Panc1 (cell line): ENCODE measurements around the gene KIF3A. TPM values are rescaled to one million over a fixed set of nuclear protein-coding genes. Genes with fewer than 3 reads are reported as not detected.

Experiments
- ATAC-seq: fragments of 200-7000 bp; cut with Tn5 transposase; 2 replicates; pipeline ENCODE4 v1.9.1; 2020; ENCODE audit warnings: mild to moderate bottlenecking, moderate library complexity
- BruUV-seq: library from RNA; stranded (reverse); fragments of 400-500 nt; replicated peaks from 2 replicates; lab custom pipeline; 2021; lab: Mats Ljungman, UMichigan
- CTCF ChIA-PET: fragments of 300-600 bp; sonication (Branson Sonifier 250); formaldehyde crosslinking; loops from one replicate; lab custom pipeline; 2022; ENCODE audit warnings: antibody characterized with exemption; lab: Charles Lee
- POLR2A ChIA-PET: fragments of 300-600 bp; sonication (Branson Sonifier 250); formaldehyde crosslinking; loops from one replicate; lab custom pipeline; 2022; ENCODE audit warnings: antibody characterized with exemption; lab: Charles Lee
- DNase-seq: peaks from one replicate; pipeline ENCODE4 v3.0.0-alpha.2; 2010; ENCODE audit warnings: low read depth, low spot score
- H3K27ac ChIP-seq: 2 replicates; pipeline ENCODE4 v1.5.1; 2011; ENCODE audit warnings: mild to moderate bottlenecking, low read length, inconsistent platforms
- H3K27me3 ChIP-seq: fragments of 200-500 bp; sonication (Bioruptor generic); 2 replicates; pipeline ENCODE4 v1.6.0; 2014; ENCODE audit warnings: low read length, inconsistent platforms; ENCODE audit not compliant: control insufficient read depth, insufficient read depth
- H3K36me3 ChIP-seq: fragments of 200-500 bp; sonication (Bioruptor generic); 2 replicates; pipeline ENCODE4 v1.5.1; 2014; ENCODE audit warnings: inconsistent platforms, mild to moderate bottlenecking, low read length, moderate library complexity; ENCODE audit not compliant: control insufficient read depth, insufficient read depth
- H3K4me1 ChIP-seq: 2 replicates; pipeline ENCODE4 v1.5.1; 2011; ENCODE audit warnings: inconsistent platforms, mild to moderate bottlenecking, low read length, moderate library complexity; ENCODE audit not compliant: control insufficient read depth, insufficient read depth
- H3K4me3 ChIP-seq, 2 experiments: 2 replicates each; pipeline ENCODE4 v1.5.1; 2011 to 2012; ENCODE audit warnings: low read depth in 2 of 2, low read length in 2 of 2, mild to moderate bottlenecking in 2 of 2, inconsistent platforms in 1 of 2, moderate library complexity in 1 of 2
- H3K9me3 ChIP-seq: fragments of 200-500 bp; sonication (Bioruptor generic); 2 replicates; pipeline ENCODE4 v1.5.1; 2014; ENCODE audit warnings: low read depth, mild to moderate bottlenecking, inconsistent platforms, low read length, moderate library complexity; ENCODE audit not compliant: control insufficient read depth, insufficient read depth
- POLR2AphosphoS5 ChIP-seq: IDR thresholded peaks from 2 replicates; pipeline ENCODE4 v1.6.1; 2012; ENCODE audit warnings: mild to moderate bottlenecking, low read depth, low read length, moderate library complexity
- SIN3A ChIP-seq: IDR thresholded peaks from 2 replicates; pipeline ENCODE4 v1.6.1; 2012; ENCODE audit warnings: low read depth, mild to moderate bottlenecking, low read length, moderate library complexity, borderline replicate concordance; ENCODE audit not compliant: insufficient read depth
- TCF7L2 ChIP-seq: IDR thresholded peaks from 2 replicates; pipeline ENCODE4 v1.6.1; 2011; ENCODE audit warnings: mild to moderate bottlenecking, low read depth, low read length, inconsistent platforms
- in situ Hi-C: cut with HindIII; loops from 2 replicates; pipeline ENCODE4 v1.10.0; 2016; ENCODE audit warnings: low sequenced_read_pairs, low pct_unique_long_range_greater_than_20kb
- intact Hi-C: fragments of 100-400 bp; cut with micrococcal nuclease; formaldehyde crosslinking; loops from one replicate; pipeline ENCODE4 v1.10.0; 2022; ENCODE audit not compliant: unreplicated experiment
- total RNA-seq: library from RNA; stranded (reverse); gene quantifications from one replicate; pipeline ENCODE4 v1.2.1, GENCODE V29; 2021; ENCODE audit not compliant: unreplicated experiment
- TF ChIP-seq, protein P1 (sequence below): fragments of 450-650 bp; IDR thresholded peaks from 2 replicates; pipeline ENCODE4 v1.5.1; 2017; ENCODE audit warnings: mild to moderate bottlenecking
- TF ChIP-seq, protein P2 (sequence below), 2 experiments: IDR thresholded peaks; 2 replicates each; pipeline ENCODE4 v1.6.1; 2011 to 2012; ENCODE audit warnings: low read depth in 2 of 2, control low read depth in 1 of 2, low read length in 1 of 2, mild to moderate bottlenecking in 1 of 2, moderate library complexity in 1 of 2; ENCODE audit not compliant: insufficient read depth in 1 of 2

The KIF3A gene
- total RNA-seq, 1 experiment from 2014 or later: 17.1 TPM

DNA sequence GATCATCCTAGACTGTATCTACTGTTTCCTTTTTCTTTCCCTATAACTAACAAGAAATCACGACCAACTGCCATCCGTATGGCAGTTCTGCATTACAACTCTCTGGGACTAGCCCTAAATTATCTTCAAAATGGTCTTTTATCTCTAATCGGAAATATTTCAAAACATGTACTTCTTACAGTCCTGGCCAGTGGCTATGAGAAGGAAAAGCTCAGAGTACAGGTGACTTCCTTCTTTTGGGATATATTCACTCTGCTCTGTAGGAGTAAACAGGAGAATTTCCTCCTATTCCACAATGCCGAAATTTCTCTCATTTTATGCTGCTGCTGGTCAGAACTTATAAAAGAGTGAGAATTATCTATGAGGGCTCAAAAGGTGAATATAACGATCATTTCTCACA, 41.5 kb upstream of the KIF3A start:
- TF ChIP-seq, protein P1, sequence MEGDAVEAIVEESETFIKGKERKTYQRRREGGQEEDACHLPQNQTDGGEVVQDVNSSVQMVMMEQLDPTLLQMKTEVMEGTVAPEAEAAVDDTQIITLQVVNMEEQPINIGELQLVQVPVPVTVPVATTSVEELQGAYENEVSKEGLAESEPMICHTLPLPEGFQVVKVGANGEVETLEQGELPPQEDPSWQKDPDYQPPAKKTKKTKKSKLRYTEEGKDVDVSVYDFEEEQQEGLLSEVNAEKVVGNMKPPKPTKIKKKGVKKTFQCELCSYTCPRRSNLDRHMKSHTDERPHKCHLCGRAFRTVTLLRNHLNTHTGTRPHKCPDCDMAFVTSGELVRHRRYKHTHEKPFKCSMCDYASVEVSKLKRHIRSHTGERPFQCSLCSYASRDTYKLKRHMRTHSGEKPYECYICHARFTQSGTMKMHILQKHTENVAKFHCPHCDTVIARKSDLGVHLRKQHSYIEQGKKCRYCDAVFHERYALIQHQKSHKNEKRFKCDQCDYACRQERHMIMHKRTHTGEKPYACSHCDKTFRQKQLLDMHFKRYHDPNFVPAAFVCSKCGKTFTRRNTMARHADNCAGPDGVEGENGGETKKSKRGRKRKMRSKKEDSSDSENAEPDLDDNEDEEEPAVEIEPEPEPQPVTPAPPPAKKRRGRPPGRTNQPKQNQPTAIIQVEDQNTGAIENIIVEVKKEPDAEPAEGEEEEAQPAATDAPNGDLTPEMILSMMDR: no peak
- TF ChIP-seq, protein P2, sequence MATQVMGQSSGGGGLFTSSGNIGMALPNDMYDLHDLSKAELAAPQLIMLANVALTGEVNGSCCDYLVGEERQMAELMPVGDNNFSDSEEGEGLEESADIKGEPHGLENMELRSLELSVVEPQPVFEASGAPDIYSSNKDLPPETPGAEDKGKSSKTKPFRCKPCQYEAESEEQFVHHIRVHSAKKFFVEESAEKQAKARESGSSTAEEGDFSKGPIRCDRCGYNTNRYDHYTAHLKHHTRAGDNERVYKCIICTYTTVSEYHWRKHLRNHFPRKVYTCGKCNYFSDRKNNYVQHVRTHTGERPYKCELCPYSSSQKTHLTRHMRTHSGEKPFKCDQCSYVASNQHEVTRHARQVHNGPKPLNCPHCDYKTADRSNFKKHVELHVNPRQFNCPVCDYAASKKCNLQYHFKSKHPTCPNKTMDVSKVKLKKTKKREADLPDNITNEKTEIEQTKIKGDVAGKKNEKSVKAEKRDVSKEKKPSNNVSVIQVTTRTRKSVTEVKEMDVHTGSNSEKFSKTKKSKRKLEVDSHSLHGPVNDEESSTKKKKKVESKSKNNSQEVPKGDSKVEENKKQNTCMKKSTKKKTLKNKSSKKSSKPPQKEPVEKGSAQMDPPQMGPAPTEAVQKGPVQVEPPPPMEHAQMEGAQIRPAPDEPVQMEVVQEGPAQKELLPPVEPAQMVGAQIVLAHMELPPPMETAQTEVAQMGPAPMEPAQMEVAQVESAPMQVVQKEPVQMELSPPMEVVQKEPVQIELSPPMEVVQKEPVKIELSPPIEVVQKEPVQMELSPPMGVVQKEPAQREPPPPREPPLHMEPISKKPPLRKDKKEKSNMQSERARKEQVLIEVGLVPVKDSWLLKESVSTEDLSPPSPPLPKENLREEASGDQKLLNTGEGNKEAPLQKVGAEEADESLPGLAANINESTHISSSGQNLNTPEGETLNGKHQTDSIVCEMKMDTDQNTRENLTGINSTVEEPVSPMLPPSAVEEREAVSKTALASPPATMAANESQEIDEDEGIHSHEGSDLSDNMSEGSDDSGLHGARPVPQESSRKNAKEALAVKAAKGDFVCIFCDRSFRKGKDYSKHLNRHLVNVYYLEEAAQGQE (IDR thresholded peaks at IDR 0.05; ENCODE audit: insufficient read depth in 1 of 2, low read depth in 2 of 2, low read length in 1 of 2): no peak
- TF ChIP-seq POLR2AphosphoS5 (no peak), SIN3A (no peak), TCF7L2 (no peak)
- in situ Hi-C loops (no loop called here), intact Hi-C loops (no loop called here)
- H3K27ac ChIP-seq: no peak overlapping the region
- no peaks in the 10 kb centered on the region for H3K9me3 ChIP-seq
- H3K27me3 ChIP-seq: peaks cover 4% of the 10 kb centered on the region; the same call in 1 of the 2 replicates
- ChIA-PET CTCF (no interaction called here), POLR2A (no interaction called here)
- H3K4me1 ChIP-seq: peaks cover 11% of the 10 kb centered on the region; the same call in 1 of the 2 replicates
- BruUV-seq: no TSS peak
- DNase-seq: no peak
- no peak overlapping the region for H3K4me3 ChIP-seq
- H3K36me3 ChIP-seq: no peaks in the 10 kb centered on the region
- ATAC-seq: no peak

DNA sequence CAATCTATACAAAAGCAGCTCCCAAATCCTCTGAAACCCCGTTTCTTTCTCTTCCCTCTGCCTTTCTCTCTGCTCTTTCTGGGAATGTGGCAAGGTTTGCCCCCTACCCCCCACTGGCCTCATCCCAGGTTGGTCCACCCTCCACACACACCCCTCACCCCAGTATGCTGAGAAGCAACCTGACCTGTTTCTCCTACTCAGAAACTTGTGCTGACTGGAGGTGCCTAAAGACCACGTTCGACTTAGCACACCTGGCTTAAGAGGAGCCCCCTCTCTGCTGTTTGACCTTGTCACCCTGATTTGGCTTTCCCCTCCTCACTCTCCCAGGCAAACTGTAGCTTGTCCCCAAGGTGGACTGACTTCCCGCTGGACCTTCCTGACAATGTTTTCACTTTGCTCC, 40.8 kb upstream of the KIF3A start:
- ATAC-seq (no peak), DNase-seq (no peak)
- no peaks in the 10 kb centered on the region for H3K9me3 ChIP-seq
- BruUV-seq: no TSS peak
- ChIA-PET POLR2A (no interaction called here), CTCF (no interaction called here)
- H3K4me3 ChIP-seq: peak overlapping the region; percentile 53 to 60; a peak in 3 of 4 replicates
- intact Hi-C loops: no loop called here
- H3K27me3 ChIP-seq: peaks cover 4% of the 10 kb centered on the region; the same call in 1 of the 2 replicates
- no peak overlapping the region for H3K27ac ChIP-seq
- in situ Hi-C loops: no loop called here
- TF ChIP-seq POLR2AphosphoS5: no peak
- TF ChIP-seq, protein P1: no peak
- TF ChIP-seq, protein P2 (IDR thresholded peaks at IDR 0.05; ENCODE audit: insufficient read depth in 1 of 2, low read depth in 2 of 2, low read length in 1 of 2): no peak
- peaks cover 11% of the 10 kb centered on the region; the same call in 1 of the 2 replicates for H3K4me1 ChIP-seq
- H3K36me3 ChIP-seq: no peaks in the 10 kb centered on the region
